NCI-H146 treated with DMSO at 0.1 percent for 48 hours (cell line): Measurements from ENCODE around the gene ASXL1.

ENCODE experiments used
- DNase-seq: peaks from one replicate; lab custom pipeline; 2025; ENCODE audit not compliant: unreplicated experiment; lab: John Stamatoyannopoulos, UW

The ASXL1 gene

GRCh38 chr20:32438331-32438858 is 80.3 kb downstream of the ASXL1 start:
- no peak for DNase-seq

- DNase-seq: no peak
These were observed 81.2 kb downstream of the ASXL1 start for GRCh38 chr20:32439132-32439829.

- DNase-seq: no peak
These were observed 82.1 kb downstream of the ASXL1 start for GRCh38 chr20:32440069-32440757.

GRCh38 chr20:32440758-32441078 is 82.6 kb downstream of the ASXL1 start:
- DNase-seq: no peak

- no peak for DNase-seq
These were observed 83.5 kb downstream of the ASXL1 start for GRCh38 chr20:32441638-32442037.

GRCh38 chr20:32442630-32443373 is 84.7 kb downstream of the ASXL1 start:
- DNase-seq: no peak

GRCh38 chr20:32443386-32443974 is 85.3 kb downstream of the ASXL1 start:
- no peak for DNase-seq

GRCh38 chr20:32444474-32445220 is 86.5 kb downstream of the ASXL1 start:
- DNase-seq: no peak

GRCh38 chr20:32445539-32446273 is 87.6 kb downstream of the ASXL1 start:
- no peak for DNase-seq

- no peak for DNase-seq
These were observed 88.4 kb downstream of the ASXL1 start for GRCh38 chr20:32446301-32447100.

GRCh38 chr20:32447136-32448027 is 89.3 kb downstream of the ASXL1 start:
- no peak for DNase-seq

GRCh38 chr20:32448306-32449056 is 90.3 kb downstream of the ASXL1 start:
- no peak for DNase-seq

- DNase-seq: no peak
These were observed 91.1 kb downstream of the ASXL1 start for GRCh38 chr20:32449057-32449889.

GRCh38 chr20:32449890-32450401 is 91.8 kb downstream of the ASXL1 start:
- DNase-seq: no peak

GRCh38 chr20:32450484-32451061 is 92.4 kb downstream of the ASXL1 start:
- no peak for DNase-seq

- no peak for DNase-seq
These were observed 93.2 kb downstream of the ASXL1 start for GRCh38 chr20:32451340-32451681.
